RWPE1 (cell line): ENCODE data around the gene GPR162.

Experiments used
- CTCF ChIA-PET: fragments of 350-600 bp; sonication (Branson Sonifier 250); formaldehyde crosslinking; extraction: SDS; loops from one replicate; lab custom pipeline; 2021; lab: Yijun Ruan, JAX
- POLR2A ChIA-PET: fragments of 400-600 bp; formaldehyde crosslinking; extraction: SDS; loops from one replicate; lab custom pipeline; 2020; ENCODE audit warnings: antibody characterized with exemption; ENCODE audit not compliant: low non-redundant PET; lab: Yijun Ruan, JAX
- DNase-seq: peaks from one replicate; pipeline ENCODE4 v3.0.0; 2012; ENCODE audit warnings: low spot score
- H3K27ac ChIP-seq: fragments of 450-650 bp; 2 replicates; pipeline ENCODE4 v1.5.1; 2017
- CTCF ChIP-seq: fragments of 450-650 bp; conservative IDR thresholded peaks from 2 replicates; pipeline ENCODE4 v1.5.1; 2017; ENCODE audit warnings: low read depth, mild to moderate bottlenecking

Gene GPR162

GRCh38 chr12:6775185-6776174, 46.1 kb upstream of the GPR162 start:
- TF ChIP-seq CTCF, result no peak
- DNase-seq, result no peak
- ChIA-PET CTCF (interaction anchor here (1.0 to 1.3 kb wide), 2 partner anchors 22 to 53 kb away, joined by 3 to 6 read pairs; partner anchors contain the start of gene MLF2), POLR2A (interaction anchor here (1.1 kb wide), 1 partner anchor 52 kb away, joined by 3 read pairs; the partner anchor contains the start of gene COPS7A)
- no peak overlapping the region for H3K27ac ChIP-seq

GRCh38 chr12:6777386-6777785, 44.2 kb upstream of the GPR162 start:
- TF ChIP-seq CTCF, result no peak
- DNase-seq, result no peak
- POLR2A ChIA-PET, result interaction anchor here (1.2 kb wide), 1 partner anchor 10 kb away, joined by 3 read pairs; no protein-coding TSS in a partner anchor
- H3K27ac ChIP-seq, result no peak overlapping the region
- CTCF ChIA-PET, result interaction anchor here (0.6 to 0.8 kb wide), 3 partner anchors 14 to 114 kb away, joined by 3 to 4 read pairs (median 4); no protein-coding TSS in a partner anchor

DNA sequence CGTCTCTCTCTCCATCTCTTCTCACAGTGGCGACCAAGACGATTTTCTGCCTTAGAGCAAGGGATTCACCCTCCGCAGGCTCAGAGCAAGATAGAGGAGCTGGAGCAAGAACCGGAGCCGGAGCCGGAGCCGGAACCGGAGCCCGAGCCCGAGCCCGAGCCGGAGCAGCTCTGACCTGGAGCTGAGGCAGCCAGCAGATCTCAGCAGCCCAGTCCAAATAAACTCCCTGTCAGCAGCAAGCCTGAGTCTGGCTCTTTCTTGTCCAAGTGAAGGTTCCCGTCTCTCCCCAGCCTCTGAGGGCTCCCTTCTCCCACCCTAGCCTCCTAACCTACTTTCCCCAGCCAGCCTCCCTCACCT, 43.4 kb upstream of the GPR162 start:
- CTCF ChIA-PET, result interaction anchor here (0.5 to 1.6 kb wide), 7 partner anchors 15 to 294 kb away, joined by 3 to 10 read pairs (median 5); no protein-coding TSS in a partner anchor
- DNase-seq, result no peak
- peak overlapping the region; percentile 42 for H3K27ac ChIP-seq

DNA sequence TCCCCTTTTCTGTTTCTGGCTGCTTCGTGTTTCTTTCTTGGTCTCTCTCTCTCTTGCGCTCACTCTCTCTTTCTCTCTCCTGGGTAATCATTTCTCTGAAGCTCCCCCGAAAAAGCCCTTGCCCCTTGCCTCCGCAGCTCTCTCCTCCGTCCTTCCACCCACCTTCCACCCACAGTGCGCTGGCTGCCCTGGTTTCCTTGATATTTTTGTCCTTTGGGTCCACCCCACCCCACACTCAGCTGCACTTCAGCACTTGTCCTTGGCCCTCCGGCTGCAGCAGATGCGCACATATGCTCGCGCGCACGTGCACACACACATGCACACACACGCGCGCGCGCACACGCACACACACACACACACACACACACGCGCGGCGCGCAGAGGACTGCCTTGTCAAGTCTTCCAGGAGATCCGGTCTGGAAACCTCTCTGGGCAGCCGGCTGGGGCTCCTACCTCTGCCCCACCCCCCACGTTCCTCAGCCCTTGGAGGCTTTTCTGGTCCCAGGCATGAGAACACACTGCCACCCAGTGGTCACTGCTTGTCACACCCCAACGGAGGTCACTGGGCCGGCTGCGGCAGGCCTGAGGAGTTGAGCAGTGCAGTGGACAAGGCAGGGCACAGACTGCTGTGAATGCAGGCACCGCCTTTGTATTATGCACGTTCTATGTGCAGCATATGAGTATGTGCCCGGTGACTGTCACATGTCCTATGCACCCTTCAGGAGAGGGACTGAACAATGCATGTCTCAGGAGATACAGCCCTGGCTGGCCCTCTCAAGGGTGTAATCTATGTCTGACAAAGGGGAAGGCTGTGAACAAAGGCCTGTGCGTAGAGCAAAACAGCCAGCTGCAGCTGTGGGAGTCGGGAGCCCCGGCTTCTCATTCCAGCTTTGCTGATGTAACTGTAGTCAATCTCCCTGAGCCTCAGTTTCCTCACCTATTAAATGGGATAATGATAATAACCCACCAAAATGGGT, 42.8 kb upstream of the GPR162 start:
- POLR2A ChIA-PET, result interaction anchor here (1.2 kb wide), 1 partner anchor 12 kb away, joined by 3 read pairs; no protein-coding TSS in a partner anchor
- peak; percentile 80 for DNase-seq

More for the DNA sequence above, 43.4 kb upstream of the GPR162 start:
- POLR2A ChIA-PET, result interaction anchor here (1.2 kb wide), 1 partner anchor 11 kb away, joined by 3 read pairs; no protein-coding TSS in a partner anchor
- no peak for TF ChIP-seq CTCF

GRCh38 chr12:6779708-6780432, 41.8 kb upstream of the GPR162 start:
- ChIA-PET CTCF (interaction anchor here (0.8 to 1.6 kb wide), 2 partner anchors 45 to 55 kb away, joined by 3 to 10 read pairs; no protein-coding TSS in a partner anchor), POLR2A (no interaction called here)
- no peak for DNase-seq
- no peak for TF ChIP-seq CTCF
- H3K27ac ChIP-seq, result no peak overlapping the region

More for the DNA sequence above, 42.8 kb upstream of the GPR162 start:
- CTCF ChIA-PET, result interaction anchor here (0.5 to 1.6 kb wide), 8 partner anchors 14 to 294 kb away, joined by 3 to 10 read pairs (median 5); no protein-coding TSS in a partner anchor
- TF ChIP-seq CTCF, result peak; percentile 76
- peak overlapping the region; percentile 42 for H3K27ac ChIP-seq
